ENCODE data around the gene DBR1. TPM values are rescaled to one million over a fixed set of nuclear protein-coding genes. Genes with fewer than 3 reads are reported as not detected.

The DBR1 gene
- total and polyA plus RNA-seq, 2 of the 13 experiments (the other 11 are each of a cell fraction or from before 2014, with no cell fraction given), result 6.4 to 16.7 TPM

DNA sequence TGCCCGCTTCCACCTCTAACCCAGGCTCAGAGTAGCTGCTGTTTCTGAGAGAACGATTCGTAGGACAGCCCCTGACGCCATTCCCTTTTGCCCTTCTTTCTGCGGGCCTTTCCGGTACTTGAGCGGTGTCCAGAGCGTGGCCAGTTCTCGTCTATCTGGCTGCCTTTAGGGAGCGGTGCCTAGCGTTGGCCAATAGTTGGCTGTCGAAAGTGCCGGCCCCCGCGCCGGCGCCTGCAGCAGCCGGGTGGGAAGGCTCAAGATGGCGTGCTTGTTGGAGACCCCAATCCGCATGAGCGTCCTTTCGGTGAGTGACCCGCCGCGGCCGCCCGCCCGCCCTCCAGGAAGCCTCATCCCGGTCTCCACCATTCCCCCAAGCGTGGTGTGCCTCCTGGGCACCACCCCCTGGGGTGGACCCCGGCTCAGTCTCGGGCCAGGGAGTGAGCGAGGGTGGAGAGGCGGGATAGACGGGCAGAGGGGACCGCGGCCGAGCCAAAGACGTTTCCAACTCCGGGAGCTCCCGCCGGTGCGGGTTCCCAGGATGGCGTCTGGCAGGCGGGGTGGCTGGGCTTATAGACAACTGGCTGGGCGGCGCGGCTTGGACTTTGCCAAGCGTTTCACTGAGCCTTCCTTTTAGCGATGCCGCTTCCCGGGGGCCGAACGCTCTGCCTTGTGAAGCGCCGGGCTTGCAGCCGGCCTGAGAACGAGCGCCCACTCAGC is 12.7 kb upstream of the DBR1 start, which contains the start of gene ARMC8 (continued):
- no peak; the same call in 1 of the 2 replicates for TF ChIP-seq RARG (CRISPR knock-in tag; IDR thresholded peaks at IDR 0.05; ENCODE audit: low read depth)
- TF ChIP-seq ZC3H13 (CRISPR knock-in tag; IDR thresholded peaks at IDR 0.05), result 0 out of 2 replicates have a peak, but pooled peaks have one; percentile 31
- no peak for TF ChIP-seq CREBL2 (CRISPR knock-in tag; IDR thresholded peaks at IDR 0.05; ENCODE audit: borderline replicate concordance)
- peak; percentile 92 for TF ChIP-seq PHF8 (CRISPR knock-in tag; IDR thresholded peaks at IDR 0.05)
- TF ChIP-seq FOSL1 (CRISPR knock-in tag; IDR thresholded peaks at IDR 0.05; ENCODE audit: borderline replicate concordance), result no peak
- TF ChIP-seq ZSCAN22 (CRISPR knock-in tag; IDR thresholded peaks at IDR 0.05), result no peak
- no peak for TF ChIP-seq FOXO4 (CRISPR knock-in tag; conservative IDR thresholded peaks at IDR 0.05)
- TF ChIP-seq PHB2 (IDR thresholded peaks at IDR 0.05; ENCODE audit: partially characterized antibody), result no peak
- peak; percentile 63 for TF ChIP-seq ARNTL (CRISPR knock-in tag; IDR thresholded peaks at IDR 0.05)
- no peak for TF ChIP-seq NR3C1 (CRISPR knock-in tag; IDR thresholded peaks at IDR 0.05)
- peak; percentile 35; the same call in 1 of the 2 replicates for TF ChIP-seq ZBTB4 (CRISPR knock-in tag; IDR thresholded peaks at IDR 0.05; ENCODE audit: borderline replicate concordance)
- no peak for TF ChIP-seq PBX3 (CRISPR knock-in tag; IDR thresholded peaks at IDR 0.05; ENCODE audit: borderline replicate concordance)
- TF ChIP-seq CHCHD3 (CRISPR knock-in tag; IDR thresholded peaks at IDR 0.05), result no peak; the same call in 1 of the 2 replicates
- TF ChIP-seq KMT2B (CRISPR knock-in tag; IDR thresholded peaks at IDR 0.05), result peak; percentile 98
- no peak for TF ChIP-seq ZBTB10 (CRISPR knock-in tag; IDR thresholded peaks at IDR 0.05; ENCODE audit: borderline replicate concordance)
- TF ChIP-seq, protein P1, sequence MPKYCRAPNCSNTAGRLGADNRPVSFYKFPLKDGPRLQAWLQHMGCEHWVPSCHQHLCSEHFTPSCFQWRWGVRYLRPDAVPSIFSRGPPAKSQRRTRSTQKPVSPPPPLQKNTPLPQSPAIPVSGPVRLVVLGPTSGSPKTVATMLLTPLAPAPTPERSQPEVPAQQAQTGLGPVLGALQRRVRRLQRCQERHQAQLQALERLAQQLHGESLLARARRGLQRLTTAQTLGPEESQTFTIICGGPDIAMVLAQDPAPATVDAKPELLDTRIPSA (CRISPR knock-in tag; IDR thresholded peaks at IDR 0.05; ENCODE audit: borderline replicate concordance), result no peak
- TF ChIP-seq TRIM24 (CRISPR knock-in tag; IDR thresholded peaks at IDR 0.05), result no peak
- peak; percentile 23; the same call in 1 of the 2 replicates for TF ChIP-seq CEBPG (CRISPR knock-in tag; IDR thresholded peaks at IDR 0.05)
- TF ChIP-seq GTF2F1 (IDR thresholded peaks at IDR 0.05; ENCODE audit: low read length), result no peak
